Vagina (tissue), 2 donors: Measurements from ENCODE around the gene ST6GALNAC4. TPM values are rescaled to one million over a fixed set of nuclear protein-coding genes. Genes with fewer than 3 reads are reported as not detected.

ENCODE experiments used
- DNase-seq, 2 donors: peaks; one replicate each; pipeline ENCODE4 v3.0.0-alpha.2; 2017; ENCODE audit errors: extremely low spot score in 2 of 2
- H3K27ac ChIP-seq: fragments of 200-600 bp; sonication (generic); one replicate; pipeline ENCODE4 v1.5.1; 2019
- H3K27me3 ChIP-seq: fragments of 200-600 bp; sonication (generic); one replicate; pipeline ENCODE4 v1.5.1; 2019
- H3K36me3 ChIP-seq, 2 donors: fragments of 200-600 bp; sonication (generic); one replicate each; pipeline ENCODE4 v1.5.1; 2017 to 2019
- H3K4me1 ChIP-seq: fragments of 200-600 bp; sonication (generic); one replicate; pipeline ENCODE4 v1.5.1; 2019
- H3K4me3 ChIP-seq, 2 donors: fragments of 200-600 bp; sonication (generic); 1 replicate in 1 of 2; 2 replicates in 1 of 2; pipeline ENCODE4 v1.5.1; 2016 to 2019
- H3K9me3 ChIP-seq: fragments of 200-600 bp; sonication (generic); one replicate; pipeline ENCODE4 v1.5.1; 2019
- CTCF ChIP-seq, 3 experiments: fragments of 450-650 bp in 2 of 3; fragments of 200-600 bp in 1 of 3; sonication (generic) in 1 of 3; IDR thresholded peaks; one replicate each; pipeline ENCODE4 v1.5.1; 2017 to 2019; ENCODE audit warnings: antibody characterized with exemption in 3 of 3, mild to moderate bottlenecking in 2 of 3, moderate library complexity in 2 of 3
- POLR2A ChIP-seq, 2 donors: fragments of 450-650 bp; IDR thresholded peaks; one replicate each; pipeline ENCODE4 v1.6.1; 2017; ENCODE audit warnings: antibody characterized with exemption in 2 of 2, mild to moderate bottlenecking in 2 of 2, moderate library complexity in 2 of 2
- POLR2AphosphoS5 ChIP-seq, 2 donors: sonication (generic); formaldehyde crosslinking; IDR thresholded peaks; one replicate each; pipeline ENCODE4 v1.9.0; 2017; ENCODE audit warnings: antibody characterized with exemption in 2 of 2, mild to moderate bottlenecking in 2 of 2, low read depth in 1 of 2; ENCODE audit not compliant: insufficient read depth in 1 of 2
- intact Hi-C: fragments of 100-400 bp; cut with DNase I; formaldehyde crosslinking; loops from one replicate; pipeline ENCODE4 v1.15.1; 2023
- total RNA-seq: library from RNA; depleted of rRNA; stranded (reverse); fragments of >200 nt; gene quantifications from one replicate; pipeline ENCODE4 v1.2.3, GENCODE V29; 2016

The ST6GALNAC4 gene
- total RNA-seq, 1 donor from 2014 or later, result 33.1 TPM

- Histone ChIP-seq H3K4me1 (peaks cover 42% of the 10 kb centered on the region), H3K27ac (no peak overlapping the region), H3K27me3 (no peaks in the 10 kb centered on the region), H3K36me3 (peaks cover 10 to 47% of the 10 kb centered on the region in 2 donors), H3K4me3 (no peak overlapping the region), H3K9me3 (no peaks in the 10 kb centered on the region)
- DNase-seq, result no peak
- TF ChIP-seq POLR2AphosphoS5 (IDR thresholded peaks at IDR 0.05; ENCODE audit: insufficient read depth in 1 of 2, low read depth in 1 of 2) (no peak), CTCF (IDR thresholded peaks at IDR 0.05) (no peak), POLR2A (IDR thresholded peaks at IDR 0.05) (no peak)
- intact Hi-C loops, result no loop called here
Measured at GRCh38 chr9:127895811-127896210, 21.0 kb downstream of the ST6GALNAC4 start.

GRCh38 chr9:127893392-127893791 lies 23.4 kb downstream of the ST6GALNAC4 start:
- Histone ChIP-seq H3K9me3 (no peaks in the 10 kb centered on the region), H3K27ac (no peak overlapping the region), H3K36me3 (peaks cover 10 to 68% of the 10 kb centered on the region in 2 donors), H3K4me1 (peaks cover 27% of the 10 kb centered on the region), H3K4me3 (no peak overlapping the region), H3K27me3 (no peaks in the 10 kb centered on the region)
- DNase-seq, result no peak
- intact Hi-C loops, result no loop called here
- TF ChIP-seq POLR2A (IDR thresholded peaks at IDR 0.05) (no peak), POLR2AphosphoS5 (IDR thresholded peaks at IDR 0.05; ENCODE audit: insufficient read depth in 1 of 2, low read depth in 1 of 2) (no peak), CTCF (IDR thresholded peaks at IDR 0.05) (no peak)

GRCh38 chr9:127892831-127893230 lies 24.0 kb downstream of the ST6GALNAC4 start:
- peaks cover 10 to 74% of the 10 kb centered on the region in 2 donors for H3K36me3 ChIP-seq
- no peak overlapping the region for H3K27ac ChIP-seq
- peaks cover 22% of the 10 kb centered on the region for H3K4me1 ChIP-seq
- no peaks in the 10 kb centered on the region for H3K9me3 ChIP-seq
- intact Hi-C loops, result no loop called here
- H3K4me3 ChIP-seq, result no peak overlapping the region
- no peaks in the 10 kb centered on the region for H3K27me3 ChIP-seq
- DNase-seq, result no peak
- TF ChIP-seq POLR2AphosphoS5 (IDR thresholded peaks at IDR 0.05; ENCODE audit: insufficient read depth in 1 of 2, low read depth in 1 of 2) (no peak), POLR2A (IDR thresholded peaks at IDR 0.05) (no peak), CTCF (IDR thresholded peaks at IDR 0.05) (no peak)

GRCh38 chr9:127890053-127890452 lies 26.8 kb downstream of the ST6GALNAC4 start:
- DNase-seq, result no peak
- peaks cover 10 to 89% of the 10 kb centered on the region in 2 donors for H3K36me3 ChIP-seq
- intact Hi-C loops, result no loop called here
- no peaks in the 10 kb centered on the region for H3K27me3 ChIP-seq
- H3K4me3 ChIP-seq, result no peak overlapping the region
- H3K27ac ChIP-seq, result no peak overlapping the region
- no peaks in the 10 kb centered on the region for H3K9me3 ChIP-seq
- no peak for TF ChIP-seq CTCF (IDR thresholded peaks at IDR 0.05)
- TF ChIP-seq POLR2A (IDR thresholded peaks at IDR 0.05), result no peak
- no peak for TF ChIP-seq POLR2AphosphoS5 (IDR thresholded peaks at IDR 0.05; ENCODE audit: insufficient read depth in 1 of 2, low read depth in 1 of 2)
- no peaks in the 10 kb centered on the region for H3K4me1 ChIP-seq

- no peaks in the 10 kb centered on the region for H3K27me3 ChIP-seq
- no peak for TF ChIP-seq POLR2AphosphoS5 (IDR thresholded peaks at IDR 0.05; ENCODE audit: insufficient read depth in 1 of 2, low read depth in 1 of 2)
- no peak for TF ChIP-seq POLR2A (IDR thresholded peaks at IDR 0.05)
- intact Hi-C loops, result no loop called here
- no peak overlapping the region for H3K27ac ChIP-seq
- H3K4me1 ChIP-seq, result no peaks in the 10 kb centered on the region
- H3K4me3 ChIP-seq, result no peak overlapping the region
- peaks cover 5 to 69% of the 10 kb centered on the region in 2 donors for H3K36me3 ChIP-seq
- no peak for DNase-seq
- H3K9me3 ChIP-seq, result no peaks in the 10 kb centered on the region
Measured at GRCh38 chr9:127887792-127888191, 29.0 kb downstream of the ST6GALNAC4 start.
